Fibroblast of skin of left biceps (primary cell): ENCODE data around the gene RAB3B.
"Not testable (repeated sequence)": the region's sequence is repeated elsewhere in the genome, so short reads cannot be mapped to it uniquely, and the experiment has no call there.

ENCODE experiments used
- DNase-seq, 2 experiments: peaks; one replicate each; pipeline ENCODE4 v3.0.0-alpha.2; 2013; ENCODE audit warnings: low read depth in 2 of 2

Gene RAB3B

DNA sequence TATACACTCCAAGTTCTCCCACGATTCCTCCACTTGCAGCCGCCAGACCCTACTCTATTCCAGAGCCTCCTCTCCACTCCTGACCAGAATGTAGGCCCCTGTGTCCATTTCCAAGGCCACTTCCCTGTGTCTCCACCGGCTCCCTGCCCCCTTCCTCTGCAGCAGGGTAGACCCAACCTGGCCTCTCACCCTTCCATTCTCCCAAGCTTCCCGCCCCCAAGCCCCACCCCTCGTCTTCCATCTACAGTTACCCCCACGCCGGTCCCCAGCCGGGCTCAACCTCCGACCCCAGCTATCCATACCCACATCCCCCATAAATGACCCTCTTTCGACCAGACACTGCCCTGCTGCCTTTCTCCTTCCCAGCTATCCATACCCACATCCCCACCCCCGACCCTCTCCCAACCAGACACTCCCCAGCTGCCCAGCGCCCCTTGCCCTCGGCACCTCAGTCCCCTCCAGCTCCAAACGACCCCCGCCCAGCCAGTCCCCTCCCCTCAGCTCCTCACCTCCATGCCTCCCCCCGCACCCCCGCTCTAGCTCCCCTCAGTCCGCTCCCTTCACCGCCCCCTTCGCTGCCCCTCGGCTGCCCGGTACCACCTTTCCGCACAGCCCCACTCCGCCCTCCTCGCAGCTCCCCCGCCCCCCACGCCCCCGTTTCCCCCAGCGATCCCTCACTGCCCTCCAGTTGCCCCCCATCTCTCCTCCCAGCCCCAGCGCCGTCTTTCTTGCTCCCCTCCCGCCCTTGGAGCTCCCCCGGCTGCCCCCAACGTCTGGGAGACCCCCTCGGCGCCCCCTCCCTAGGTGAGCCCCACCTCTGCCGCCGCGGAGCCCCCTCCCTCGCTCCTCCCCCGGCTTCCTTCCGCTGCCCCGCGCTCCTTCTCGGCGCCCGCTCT, 670 bp downstream of the RAB3B start:
- DNase-seq: no peak

DNA sequence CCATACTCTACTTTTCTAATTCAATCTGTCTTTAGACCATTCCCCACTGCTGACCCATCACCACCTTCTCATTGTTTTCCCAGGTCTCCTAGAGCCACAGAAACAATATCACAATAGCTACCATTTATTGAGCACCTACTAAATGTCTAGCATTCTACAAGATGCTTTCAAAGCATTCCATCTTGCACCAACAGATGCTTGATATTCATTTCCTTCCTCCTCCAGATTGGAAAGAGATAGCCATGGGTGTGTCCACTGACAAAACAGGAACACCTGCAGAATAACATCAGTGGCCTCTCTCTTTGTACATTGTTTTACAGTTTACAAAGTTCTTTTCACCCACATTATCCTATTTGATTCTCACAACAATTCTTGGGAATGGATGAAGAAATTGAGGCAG, 2.2 kb downstream of the RAB3B start:
- DNase-seq: no peak

DNA sequence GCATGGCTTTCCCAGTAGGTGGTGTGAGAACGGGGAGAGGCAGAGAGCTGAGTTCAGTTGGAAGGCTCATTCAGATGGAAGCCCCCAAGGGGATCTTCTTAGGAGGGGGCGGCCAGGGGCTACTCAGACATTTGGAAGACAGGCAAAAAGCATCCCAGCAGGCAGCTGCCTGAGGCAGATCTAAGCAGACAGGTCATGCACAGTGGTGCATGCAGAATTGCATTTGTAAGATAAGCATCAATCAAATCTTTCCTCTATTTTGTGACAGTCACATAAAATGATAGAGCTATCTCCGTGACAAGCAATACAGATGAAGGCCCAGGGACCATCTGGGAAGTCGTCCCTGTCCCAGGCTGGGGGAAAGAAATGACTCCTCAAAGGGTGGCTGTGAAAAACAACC, 3.8 kb downstream of the RAB3B start:
- DNase-seq: no peak

DNA sequence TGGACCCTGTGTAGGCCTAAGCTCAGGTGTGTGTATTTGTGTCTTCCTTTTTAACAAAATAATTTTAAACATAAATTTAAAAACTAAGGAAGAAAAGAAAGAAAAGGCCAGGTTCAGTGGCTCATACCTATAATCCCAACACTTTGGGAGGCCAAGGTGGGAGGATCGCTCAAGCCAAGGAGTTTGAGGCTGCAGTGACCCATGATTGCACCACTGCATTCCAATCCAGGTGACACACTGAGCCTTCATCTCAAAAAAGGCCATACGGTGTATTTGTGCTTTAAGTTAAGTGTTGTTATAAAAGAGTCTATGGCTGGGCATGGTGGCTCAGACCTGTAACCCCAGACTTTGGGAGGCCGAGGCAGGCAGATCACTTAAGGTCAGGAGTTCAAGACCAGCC, 8.3 kb downstream of the RAB3B start:
- no peak for DNase-seq

DNA sequence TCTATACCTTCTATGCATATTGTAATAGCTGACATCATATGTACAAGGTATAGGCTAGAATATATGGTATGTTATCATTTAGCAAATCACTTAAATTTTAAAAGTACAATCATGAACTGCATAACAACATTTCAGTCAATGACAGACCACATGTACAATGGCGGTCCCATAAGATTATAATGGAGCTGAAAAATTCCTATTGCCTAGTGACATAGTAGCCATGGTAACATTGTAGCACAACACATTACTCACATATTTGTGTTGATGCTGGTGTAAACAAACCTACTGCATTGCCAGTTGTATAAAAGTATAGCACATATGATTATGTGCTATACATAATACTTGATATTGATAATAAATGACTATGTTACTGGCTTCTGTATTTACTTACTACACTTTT, 8.9 kb downstream of the RAB3B start:
- no peak for DNase-seq

DNA sequence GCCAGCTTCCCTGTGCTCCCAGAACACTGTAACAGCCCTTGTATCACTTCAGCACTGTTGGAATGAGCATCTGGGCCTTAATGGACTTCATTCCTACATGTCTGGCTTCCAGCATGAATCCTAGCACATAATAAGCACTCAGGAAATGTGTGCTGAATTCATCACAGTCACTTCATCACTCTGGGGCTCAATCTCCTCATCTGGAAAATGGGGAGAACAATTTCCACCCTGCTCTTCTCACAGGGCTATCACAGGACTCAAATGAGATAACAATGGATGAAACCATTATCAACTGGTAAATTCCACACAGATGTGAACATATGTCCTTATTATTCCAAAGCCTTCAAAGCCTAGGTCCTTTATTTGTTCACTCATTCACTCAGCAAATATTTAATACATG, 12.4 kb downstream of the RAB3B start:
- no peak for DNase-seq

DNA sequence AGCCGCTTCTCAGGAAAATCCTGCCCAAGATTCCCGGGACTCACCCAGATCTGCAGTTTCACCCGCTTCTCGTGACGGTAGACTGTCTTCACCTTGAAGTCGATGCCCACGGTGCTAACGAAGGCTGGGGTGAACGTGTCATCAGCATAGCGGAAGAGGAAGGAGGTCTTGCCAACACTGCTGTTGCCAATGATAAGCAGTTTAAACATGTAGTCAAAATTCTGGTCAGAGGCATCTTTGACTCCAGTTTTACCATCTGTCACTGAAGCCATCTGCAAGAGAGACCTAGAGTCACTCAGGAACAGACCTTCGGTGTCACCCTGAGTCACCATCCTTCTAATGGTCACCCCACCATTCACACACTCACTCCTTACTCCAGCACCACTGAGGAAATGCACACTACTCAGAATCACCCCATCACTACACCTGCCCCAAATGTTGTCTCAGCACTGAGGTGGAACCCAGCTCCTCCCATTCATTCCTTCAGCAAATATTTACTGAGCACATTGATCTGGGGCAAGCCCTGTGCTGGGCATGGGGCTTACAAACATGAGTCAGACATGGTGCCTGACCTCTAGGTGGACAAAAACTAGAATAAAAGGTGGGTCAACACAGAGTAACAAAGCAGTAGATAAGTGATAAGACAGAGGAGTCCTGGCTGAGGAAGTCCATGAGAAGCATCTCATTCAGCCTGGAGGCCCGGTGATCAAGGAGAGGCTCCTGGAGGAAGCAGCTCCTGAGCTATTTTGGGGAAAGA, 13.5 kb downstream of the RAB3B start:
- DNase-seq: no peak

DNA sequence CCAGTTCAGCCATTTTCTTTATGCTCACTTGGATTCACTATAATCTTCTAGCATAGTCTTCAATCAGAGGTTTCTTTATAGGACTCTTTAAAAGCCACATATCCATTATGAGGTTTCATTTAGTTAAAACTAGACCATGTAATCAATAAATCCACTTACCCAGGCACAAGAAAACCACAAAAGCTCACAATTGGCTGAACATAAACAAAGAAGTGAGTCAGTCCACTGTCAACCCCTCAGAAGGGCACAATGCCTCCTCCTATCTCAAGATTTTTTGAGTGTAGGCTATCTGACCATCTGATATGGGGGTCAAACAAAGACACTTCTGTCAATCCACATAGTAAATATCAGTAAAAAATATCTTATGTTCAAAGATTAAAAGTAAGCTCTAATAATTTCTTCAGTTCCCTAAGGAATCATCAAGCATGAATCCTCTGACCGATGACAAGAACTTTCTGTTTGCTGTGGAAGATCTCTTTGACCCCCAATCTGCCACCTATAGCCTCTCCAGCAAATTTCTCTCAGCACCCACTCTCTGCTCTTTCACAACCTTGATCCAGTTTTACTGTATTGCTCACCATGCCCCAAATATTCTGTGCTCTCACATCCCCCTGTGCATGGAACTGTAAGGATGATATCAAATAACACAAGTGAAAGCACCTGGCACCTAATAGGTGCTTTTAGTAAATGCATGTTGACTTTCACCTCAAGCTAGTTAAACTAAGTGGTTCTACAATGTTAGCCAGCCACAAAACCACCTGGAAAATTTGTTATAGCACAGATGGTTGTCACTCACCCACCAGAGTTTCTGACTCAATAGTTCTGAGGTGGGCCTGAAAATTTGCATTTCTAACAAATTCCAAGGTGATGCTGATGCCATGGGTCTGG, 16.7 kb downstream of the RAB3B start:
- DNase-seq: no peak

DNA sequence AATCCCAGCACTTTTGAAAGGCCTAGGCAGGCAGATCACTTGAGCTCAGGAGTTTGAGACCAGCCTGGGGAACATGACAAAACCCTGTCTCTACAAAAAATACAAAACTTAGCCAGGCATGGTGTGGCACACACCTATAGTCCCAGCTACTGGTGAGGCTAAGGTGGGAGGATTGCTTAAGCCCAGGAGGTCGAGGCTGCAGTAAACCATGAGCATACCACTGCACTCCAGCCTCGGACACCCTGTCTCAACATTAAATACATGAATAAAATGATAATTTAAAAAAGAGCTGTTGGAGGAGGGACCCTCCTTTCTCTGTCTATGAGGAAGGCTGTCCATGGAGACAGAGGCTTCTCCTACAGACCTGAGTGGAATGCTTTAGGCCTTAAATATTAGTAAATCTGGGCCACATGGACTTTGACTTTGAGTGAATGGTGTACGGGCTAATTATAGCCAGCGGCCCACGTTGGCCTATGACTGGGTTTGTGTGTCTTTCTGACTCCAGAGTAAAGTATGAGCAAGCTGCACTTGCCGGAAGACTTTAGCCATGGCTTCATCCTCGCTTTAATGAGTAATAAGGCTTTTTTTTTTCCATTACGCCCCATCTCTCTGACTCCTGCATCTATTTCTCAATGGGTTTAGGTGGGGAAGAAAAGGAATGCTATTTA, 21.3 kb downstream of the RAB3B start:
- DNase-seq: peak; percentile 71 to 77

DNA sequence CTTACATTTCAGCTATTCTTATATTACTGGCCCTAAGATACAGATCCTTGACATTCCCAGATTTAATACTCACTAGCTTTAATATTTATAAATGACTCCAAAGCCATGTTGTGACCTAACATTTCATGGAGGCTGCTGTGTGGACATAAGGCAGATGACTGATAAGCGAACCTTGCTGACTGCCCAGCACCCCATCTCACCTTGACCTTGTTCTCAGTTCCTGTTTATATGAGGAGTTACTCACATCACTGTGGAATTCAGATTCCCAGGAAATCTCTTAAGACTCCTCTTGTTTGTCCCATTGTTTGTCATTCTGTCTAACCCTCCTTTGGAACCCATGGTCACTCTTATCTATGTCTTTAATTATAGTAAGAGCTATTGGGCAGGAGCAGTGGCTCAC, 21.9 kb downstream of the RAB3B start:
- DNase-seq: no peak

DNA sequence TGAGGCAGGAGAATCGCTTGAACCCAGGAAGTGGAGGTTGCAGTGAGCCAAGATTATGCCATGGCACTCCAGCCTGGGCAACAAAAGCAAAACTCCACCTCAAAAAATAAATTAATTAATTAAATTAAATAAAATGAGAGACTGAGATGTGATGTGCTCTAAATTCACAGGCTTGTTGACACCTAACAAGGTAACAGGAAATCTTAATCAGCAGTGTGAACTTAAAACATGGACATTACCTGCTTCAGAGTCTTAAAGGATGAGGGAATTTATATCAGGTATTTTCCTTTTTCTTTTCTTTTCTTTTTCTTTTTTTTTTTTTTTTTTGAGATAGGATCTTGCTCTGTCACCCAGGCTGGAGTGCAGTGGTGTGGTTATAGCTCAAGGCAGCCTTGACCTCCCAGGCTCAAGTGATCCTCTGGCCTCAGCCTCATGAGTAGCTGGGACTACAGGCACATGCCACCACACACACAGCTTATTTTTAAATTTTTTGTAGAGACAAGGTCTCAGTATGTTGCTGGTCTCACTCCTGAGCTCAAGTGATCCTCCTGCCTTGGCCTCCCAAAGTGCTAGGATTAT, 23.2 kb downstream of the RAB3B start:
- DNase-seq: not testable (repeated sequence)

DNA sequence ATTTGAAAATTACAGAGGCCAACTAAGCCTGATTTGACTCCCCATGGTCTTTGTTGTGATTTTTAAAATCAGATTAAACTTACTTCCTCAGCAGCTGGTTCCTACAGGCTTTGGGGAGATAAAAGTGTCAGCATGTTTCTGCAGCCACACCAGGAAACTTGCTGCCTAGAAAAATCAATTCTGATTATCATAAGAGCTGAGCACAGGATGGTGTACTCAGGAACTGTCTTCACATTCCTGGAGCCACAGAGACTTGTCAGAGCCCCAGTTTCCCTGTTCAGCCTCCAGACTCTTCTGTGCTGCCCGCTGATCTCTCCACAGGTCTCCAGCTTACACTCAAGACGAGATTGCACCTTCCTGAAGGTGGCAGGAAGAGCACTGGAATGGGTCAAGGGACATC, 23.9 kb downstream of the RAB3B start:
- DNase-seq: no peak

DNA sequence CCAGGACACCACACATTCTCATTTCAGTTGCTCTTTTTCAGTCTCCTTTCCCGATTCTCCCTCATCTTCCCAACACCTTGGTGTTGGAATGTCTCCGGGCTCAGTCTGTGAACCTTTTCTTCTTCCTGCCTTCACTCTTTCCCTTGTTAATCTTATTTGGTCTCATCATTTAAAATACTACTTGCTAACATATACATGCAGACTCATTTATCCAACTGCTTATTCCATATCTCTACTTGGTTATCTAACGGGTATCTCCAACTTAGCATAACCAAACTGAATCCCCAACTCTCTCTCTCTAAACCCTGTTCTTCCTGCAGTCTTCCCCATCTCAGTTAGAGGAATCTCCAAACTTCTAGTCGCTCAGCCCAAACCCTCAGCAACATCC, 26.2 kb downstream of the RAB3B start:
- DNase-seq: no peak

DNA sequence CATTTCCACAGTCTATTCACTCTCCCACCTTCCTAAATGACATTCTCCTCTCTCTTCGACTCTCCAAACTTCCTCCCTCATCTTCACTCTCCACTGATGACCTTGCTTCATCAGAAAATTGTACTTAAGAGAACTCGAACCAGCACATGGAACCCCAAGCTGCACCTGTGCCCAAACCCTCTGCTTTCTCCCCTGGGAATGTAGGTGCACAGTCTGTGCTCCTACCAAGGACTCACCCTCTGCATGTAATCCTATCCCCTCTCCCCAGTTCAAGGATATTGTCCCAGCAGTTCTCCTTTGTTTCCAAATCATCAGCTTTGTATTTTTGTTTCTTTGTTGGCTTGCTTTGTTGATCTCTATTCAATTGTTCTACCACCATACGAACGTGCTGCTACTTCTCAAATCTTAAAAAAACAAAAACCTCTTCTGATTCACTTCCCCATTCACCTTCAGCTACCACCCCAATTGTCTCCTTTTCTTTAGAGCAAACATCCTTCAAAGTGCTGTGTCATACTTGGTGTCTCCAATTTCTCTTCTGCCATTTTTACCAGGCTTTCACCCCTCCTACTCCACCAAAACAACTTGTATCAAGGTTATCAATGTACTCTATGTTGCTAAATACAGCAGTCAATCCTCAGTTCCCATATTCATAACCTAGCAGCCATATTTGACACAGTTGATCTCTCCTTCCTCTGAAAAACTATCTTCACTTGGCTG, 26.8 kb downstream of the RAB3B start:
- DNase-seq: no peak

DNA sequence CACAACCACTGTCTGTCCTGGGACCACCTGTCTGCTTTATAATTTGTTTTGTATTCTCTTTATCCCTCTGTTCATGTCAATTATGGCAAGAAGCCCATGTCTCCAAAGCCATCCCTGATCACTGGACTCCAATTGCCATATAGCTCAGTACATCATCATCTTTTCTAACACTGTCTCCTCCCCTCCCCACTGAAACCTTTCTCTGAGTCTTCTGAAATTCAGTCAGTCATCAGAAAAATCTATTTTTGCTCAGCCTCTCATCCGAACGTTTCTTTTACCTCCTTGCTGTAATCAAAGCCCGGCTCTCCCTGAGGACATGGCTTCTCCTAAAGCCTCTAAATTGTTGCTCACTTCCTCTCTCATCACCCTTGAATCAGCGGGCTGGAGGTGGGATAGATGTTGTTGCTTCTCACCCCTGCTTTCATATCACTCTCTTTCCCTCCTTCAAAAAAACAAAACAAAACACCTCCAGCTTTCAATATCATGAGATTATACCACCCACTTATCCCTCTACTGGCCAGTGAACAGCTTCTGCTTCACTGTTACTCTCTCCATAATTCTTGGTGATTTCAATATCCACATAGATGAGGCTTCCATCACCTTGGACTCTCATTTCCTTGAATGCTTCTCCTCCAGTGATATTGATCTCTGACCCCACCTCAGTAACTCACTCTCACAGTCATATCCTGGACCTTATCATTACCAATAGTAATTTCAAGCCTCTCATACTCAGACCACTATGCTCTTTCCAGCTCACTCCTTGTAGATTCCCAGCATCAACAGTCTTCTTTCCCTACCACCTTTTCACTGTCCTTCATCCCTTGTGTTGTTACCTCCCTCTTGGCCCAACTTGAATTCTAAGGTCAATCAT, 27.8 kb downstream of the RAB3B start:
- DNase-seq: no peak

DNA sequence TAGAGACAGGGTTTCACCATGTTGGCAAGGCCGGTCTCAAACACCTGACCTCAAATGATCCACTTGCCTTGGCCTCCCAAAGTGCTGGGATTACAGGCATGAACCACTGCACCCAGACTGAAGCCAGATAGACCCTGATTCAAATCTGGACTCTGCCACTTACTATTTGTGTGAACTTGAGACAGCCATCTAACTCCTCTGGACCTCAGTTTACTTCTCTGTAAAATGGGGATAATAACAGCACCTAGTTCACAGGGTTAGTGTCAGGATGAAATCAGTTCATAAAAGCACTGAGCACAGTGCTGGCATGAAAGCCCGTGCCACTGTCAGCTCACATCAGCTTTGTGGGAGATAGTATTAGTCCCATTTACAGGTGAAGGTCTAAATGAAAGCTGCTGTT, 28.5 kb downstream of the RAB3B start:
- no peak for DNase-seq

DNA sequence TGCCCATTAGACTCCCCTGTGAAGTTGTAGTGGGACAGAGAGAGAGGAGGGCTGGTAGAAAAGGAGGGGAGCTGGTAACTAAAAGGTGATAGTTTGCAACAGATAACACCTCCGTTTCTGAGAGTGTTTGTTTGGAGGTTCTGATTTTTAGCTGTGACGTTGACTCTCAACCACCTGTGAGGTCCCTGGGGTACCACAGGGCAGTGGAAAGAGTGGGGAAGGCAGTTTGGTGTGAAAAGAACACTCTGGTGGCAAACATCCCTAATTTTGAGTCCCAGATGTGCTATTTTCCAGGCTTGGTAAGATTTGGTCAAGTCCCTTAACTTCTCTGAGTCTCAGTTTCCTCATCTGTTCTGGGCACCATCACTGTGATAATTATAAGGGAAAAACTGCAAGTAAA, 29.3 kb downstream of the RAB3B start:
- no peak for DNase-seq

DNA sequence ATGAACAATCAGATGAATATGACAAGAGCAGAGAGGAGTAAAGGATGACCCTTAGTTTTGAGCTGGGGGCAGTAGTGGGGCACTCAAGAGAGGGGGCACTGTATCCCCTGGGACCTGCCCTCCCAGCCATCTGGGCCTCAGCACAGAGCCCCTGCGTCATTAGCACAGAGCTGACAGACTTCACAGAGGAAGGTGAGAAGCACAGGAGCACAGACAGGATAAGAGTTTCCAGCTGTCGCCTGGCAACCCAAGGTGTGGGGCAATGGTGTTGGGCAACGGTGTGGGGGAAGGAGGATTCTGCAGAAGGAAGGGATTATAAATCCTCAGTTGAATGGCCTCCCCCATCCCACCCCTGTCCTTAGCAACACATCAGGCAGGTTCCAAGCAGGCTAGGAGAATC, 30.2 kb downstream of the RAB3B start:
- no peak for DNase-seq

DNA sequence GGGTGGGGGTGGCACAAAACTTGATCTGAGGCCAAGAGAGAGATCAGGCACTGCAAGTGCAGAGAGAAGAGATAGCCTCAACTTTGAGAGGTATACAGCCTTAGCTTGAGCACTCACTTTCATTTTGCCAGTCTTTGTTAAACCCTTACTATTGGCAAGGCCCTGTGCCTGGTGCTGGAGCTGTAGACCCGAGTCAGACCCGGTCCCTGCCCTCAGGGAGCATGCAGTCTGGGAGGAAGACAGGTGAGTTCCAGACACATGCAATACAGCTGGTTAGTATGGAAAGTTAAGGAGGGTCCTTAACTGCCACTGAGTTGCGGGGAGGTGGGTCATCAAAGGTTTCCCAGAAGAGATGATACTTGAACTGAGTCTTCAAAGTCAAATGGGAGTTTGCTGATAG, 31.7 kb downstream of the RAB3B start:
- no peak for DNase-seq

DNA sequence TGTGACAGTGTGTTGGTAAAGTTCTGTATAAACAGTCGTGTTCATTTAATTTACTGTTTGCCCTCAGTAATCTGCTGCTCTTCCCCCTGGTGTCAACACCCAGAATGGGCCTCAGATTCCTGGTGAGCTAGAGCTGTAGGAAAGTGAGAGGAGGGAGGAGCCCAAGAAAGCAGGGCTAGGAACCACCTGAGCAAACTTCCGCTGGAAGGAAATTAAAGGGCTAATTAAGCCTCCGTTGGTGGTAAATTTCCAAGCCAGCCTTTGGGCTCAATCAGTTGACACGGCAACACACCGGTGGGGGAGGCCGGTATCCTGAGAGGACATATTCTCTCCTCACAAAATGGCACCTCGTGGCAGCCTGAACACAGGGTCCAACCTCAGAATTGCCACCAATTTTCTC, 32.9 kb downstream of the RAB3B start:
- DNase-seq: no peak
